Muscle of leg (tissue), 11 donors: ENCODE data around the gene BIN1. TPM values are rescaled to one million over a fixed set of nuclear protein-coding genes. Genes with fewer than 3 reads are reported as not detected.
A peak's percentile ranks its signal among the peaks of the same experiment; 100 is the strongest.

Source experiments
- DNase-seq: peaks from one replicate; pipeline ENCODE4 v3.0.0; 2013
- H3K27ac ChIP-seq: one replicate; pipeline ENCODE4 v1.5.1; 2013; ENCODE audit warnings: mild to moderate bottlenecking, low read length, control low read depth
- H3K27me3 ChIP-seq: one replicate; pipeline ENCODE4 v1.6.1; 2013; ENCODE audit warnings: low read length; ENCODE audit not compliant: control insufficient read depth, insufficient read depth
- H3K36me3 ChIP-seq: one replicate; pipeline ENCODE4 v1.6.1; 2013; ENCODE audit warnings: low read length; ENCODE audit not compliant: control insufficient read depth, insufficient read depth
- H3K4me1 ChIP-seq: one replicate; pipeline ENCODE4 v1.6.1; 2013; ENCODE audit warnings: low read length; ENCODE audit not compliant: control insufficient read depth, insufficient read depth
- H3K4me3 ChIP-seq: one replicate; pipeline ENCODE4 v1.5.1; 2013; ENCODE audit warnings: low read length, control low read depth
- H3K9me3 ChIP-seq: replicated peaks from 2 replicates; pipeline ENCODE4 v1.6.1; 2013; ENCODE audit warnings: low read depth, low read length; ENCODE audit not compliant: control insufficient read depth
- WGBS: methylation state at CpG from one replicate; pipeline ENCODE4 v1.1.5; 2013; ENCODE audit warnings: missing lambda C conversion rate; ENCODE audit not compliant: insufficient coverage; 5-methylcytosine and 5-hydroxymethylcytosine counted together
- polyA plus RNA-seq, 8 donors: library from polyadenylated mRNA; unstranded; fragments of 120-200 nt; gene quantifications; one replicate each; pipeline versions ENCODE4 v1.2.1 to v1.2.3, GENCODE V29; 2013; ENCODE audit warnings: inconsistent platforms in 1 of 8, low replicate concordance in 1 of 8; ENCODE audit not compliant: insufficient read length in 8 of 8, insufficient read depth in 1 of 8
- total RNA-seq: library from RNA; stranded (reverse); fragments of 120-200 nt; gene quantifications from one replicate; pipeline ENCODE4 v1.2.4, GENCODE V29; 2013

The BIN1 gene
- total and polyA plus RNA-seq, 9 donors = 556 to 946 (median 831) TPM

- H3K9me3 ChIP-seq = no peaks in the 10 kb centered on the region
- no peaks in the 10 kb centered on the region for H3K27me3 ChIP-seq
- WGBS = 68% methylated on average over 12 of the region's 15 CpGs
- peaks cover 29% of the 10 kb centered on the region for H3K36me3 ChIP-seq
- peak overlapping the region; percentile 1 for H3K4me3 ChIP-seq
- peaks cover 93% of the 10 kb centered on the region for H3K4me1 ChIP-seq
- DNase-seq = no peak
- peak overlapping the region; percentile 94 for H3K27ac ChIP-seq
Observed at GRCh38 chr2:127100251-127101047, 6.5 kb downstream of the BIN1 start.

- peaks cover 24% of the 10 kb centered on the region for H3K36me3 ChIP-seq
- DNase-seq = no peak
- peak overlapping the region; percentile 91 for H3K27ac ChIP-seq
- H3K9me3 ChIP-seq = no peaks in the 10 kb centered on the region
- 60% methylated on average over 5 of the region's 7 CpGs for WGBS
- no peaks in the 10 kb centered on the region for H3K27me3 ChIP-seq
- H3K4me1 ChIP-seq = peaks cover 93% of the 10 kb centered on the region
- no peak overlapping the region for H3K4me3 ChIP-seq
Observed at GRCh38 chr2:127098711-127099110, 8.2 kb downstream of the BIN1 start.

GRCh38 chr2:127097841-127098651, 8.9 kb downstream of the BIN1 start:
- peaks cover 28% of the 10 kb centered on the region for H3K36me3 ChIP-seq
- no peak for DNase-seq
- H3K27ac ChIP-seq = peak overlapping the region; percentile 91
- no peak overlapping the region for H3K4me3 ChIP-seq
- H3K27me3 ChIP-seq = no peaks in the 10 kb centered on the region
- no peaks in the 10 kb centered on the region for H3K9me3 ChIP-seq
- WGBS = 41% methylated on average over 7 of the region's 16 CpGs
- peaks cover 93% of the 10 kb centered on the region for H3K4me1 ChIP-seq

DNA sequence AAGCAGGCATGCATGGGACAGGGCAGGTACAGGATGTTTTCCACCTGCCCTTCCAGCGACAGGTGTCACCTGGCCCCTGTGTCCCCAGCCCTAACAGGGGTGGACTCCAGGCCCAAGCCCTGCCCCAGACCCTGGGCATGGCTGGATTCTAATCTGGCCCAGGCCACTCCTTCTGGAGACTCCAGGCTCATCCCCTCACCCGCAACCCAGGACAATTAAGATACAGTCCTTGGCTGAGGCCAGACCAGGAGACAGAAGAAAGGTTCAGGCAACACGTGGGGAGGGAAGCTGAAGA, 9.5 kb downstream of the BIN1 start:
- Histone ChIP-seq H3K4me1 (peaks cover 93% of the 10 kb centered on the region), H3K36me3 (peaks cover 23% of the 10 kb centered on the region), H3K27me3 (no peaks in the 10 kb centered on the region), H3K27ac (peak overlapping the region; percentile 91), H3K9me3 (no peaks in the 10 kb centered on the region), H3K4me3 (no peak overlapping the region)
- 83% methylated on average over 2 of the region's 3 CpGs for WGBS
- DNase-seq = no peak

- 69% methylated on average over 15 of the region's 15 CpGs for WGBS
- peaks cover 18% of the 10 kb centered on the region for H3K36me3 ChIP-seq
- H3K27me3 ChIP-seq = no peaks in the 10 kb centered on the region
- H3K9me3 ChIP-seq = no peaks in the 10 kb centered on the region
- DNase-seq = peak; percentile 80
- peak overlapping the region; percentile 91 for H3K27ac ChIP-seq
- peaks cover 93% of the 10 kb centered on the region for H3K4me1 ChIP-seq
- no peak overlapping the region for H3K4me3 ChIP-seq
Observed at GRCh38 chr2:127096718-127097470, 10.1 kb downstream of the BIN1 start.

DNA sequence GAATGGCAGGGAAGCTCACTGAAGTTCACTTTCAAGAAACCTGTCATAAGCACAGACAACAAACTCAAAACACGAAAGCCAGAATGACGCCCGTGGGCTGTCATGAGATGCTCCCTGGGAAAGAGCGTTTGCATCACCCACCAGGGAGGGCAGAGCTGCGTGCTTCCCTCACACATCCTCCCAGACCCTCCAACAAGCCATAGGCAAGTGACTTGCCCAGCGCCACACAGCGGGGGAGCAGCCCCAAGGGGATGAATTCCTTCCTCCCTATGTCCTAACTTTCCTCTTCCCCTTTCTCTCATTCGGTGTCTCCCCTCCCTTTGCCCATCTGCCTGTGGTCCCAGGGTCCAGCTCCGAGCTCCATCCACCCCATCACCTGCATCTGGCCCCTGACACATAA, 10.7 kb downstream of the BIN1 start:
- Histone ChIP-seq H3K4me3 (no peak overlapping the region), H3K4me1 (peaks cover 93% of the 10 kb centered on the region), H3K36me3 (peaks cover 17% of the 10 kb centered on the region), H3K27ac (peak overlapping the region; percentile 91), H3K27me3 (no peaks in the 10 kb centered on the region), H3K9me3 (no peaks in the 10 kb centered on the region)
- WGBS = 40% methylated on average over 2 of the region's 9 CpGs
- no peak for DNase-seq

DNA sequence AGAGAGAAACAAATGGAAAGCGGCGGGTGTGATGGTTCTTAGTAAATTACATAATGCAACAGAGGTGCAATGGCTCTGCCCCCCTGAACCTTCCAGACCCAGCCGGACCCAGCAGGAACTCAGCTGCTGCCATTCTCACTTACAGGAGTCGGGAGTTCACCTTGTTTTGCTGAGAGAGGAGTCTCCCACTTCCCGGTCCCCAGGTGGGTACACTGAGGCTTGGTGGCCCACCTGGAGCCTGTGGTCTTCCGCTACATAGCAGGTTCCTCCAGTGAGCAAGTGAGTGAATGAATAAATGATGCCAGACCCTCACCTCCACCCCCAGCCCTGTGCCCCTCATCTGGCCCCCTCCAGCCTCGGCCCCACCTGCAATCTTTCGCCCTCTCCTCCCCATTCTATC, 11.2 kb downstream of the BIN1 start:
- no peak overlapping the region for H3K4me3 ChIP-seq

GRCh38 chr2:127095367-127095641, 11.7 kb downstream of the BIN1 start:
- Histone ChIP-seq H3K36me3 (peaks cover 15% of the 10 kb centered on the region), H3K27ac (peak overlapping the region; percentile 91), H3K27me3 (no peaks in the 10 kb centered on the region), H3K4me3 (no peak overlapping the region), H3K4me1 (peaks cover 93% of the 10 kb centered on the region), H3K9me3 (no peaks in the 10 kb centered on the region)
- DNase-seq = no peak
- 78% methylated on average over 2 of the region's 2 CpGs for WGBS

More for the DNA sequence above, 11.2 kb downstream of the BIN1 start:
- H3K27ac ChIP-seq = peak overlapping the region; percentile 91
- DNase-seq = no peak
- 100% methylated on average over 2 of the region's 8 CpGs for WGBS
- H3K4me1 ChIP-seq = peaks cover 93% of the 10 kb centered on the region
- H3K9me3 ChIP-seq = no peaks in the 10 kb centered on the region
- no peaks in the 10 kb centered on the region for H3K27me3 ChIP-seq
- H3K36me3 ChIP-seq = peaks cover 19% of the 10 kb centered on the region

GRCh38 chr2:127094509-127095366, 12.2 kb downstream of the BIN1 start:
- Histone ChIP-seq H3K27ac (peak overlapping the region; percentile 91), H3K9me3 (no peaks in the 10 kb centered on the region), H3K36me3 (peaks cover 12% of the 10 kb centered on the region), H3K27me3 (no peaks in the 10 kb centered on the region), H3K4me1 (peaks cover 94% of the 10 kb centered on the region), H3K4me3 (no peak overlapping the region)
- 31% methylated on average over 13 of the region's 17 CpGs for WGBS
- peak; percentile 95 for DNase-seq
